Neural crest cell (in vitro differentiated cells): Measurements from ENCODE around the gene MZB1. TPM values are rescaled to one million over a fixed set of nuclear protein-coding genes. Genes with fewer than 3 reads are reported as not detected.

Experiments
- DNase-seq: peaks from one replicate; pipeline ENCODE4 v3.0.0; 2021; ENCODE audit warnings: low read depth, mixed read lengths, low spot score
- H3K27ac Mint-ChIP-seq: one replicate; pipeline ENCODE4 v1.8.0; 2021; ENCODE audit warnings: mild to moderate bottlenecking, mixed read lengths; ENCODE audit not compliant: unreplicated experiment
- H3K27me3 Mint-ChIP-seq: 2 replicates; pipeline ENCODE4 v1.8.0; 2021; ENCODE audit warnings: low read depth, mild to moderate bottlenecking, mixed read lengths
- H3K36me3 Mint-ChIP-seq: 2 replicates; pipeline ENCODE4 v1.8.0; 2021; ENCODE audit warnings: low read depth, mild to moderate bottlenecking, mixed read lengths
- H3K4me1 Mint-ChIP-seq: 2 replicates; pipeline ENCODE4 v1.8.0; 2021; ENCODE audit warnings: mixed read lengths
- H3K4me3 Mint-ChIP-seq: one replicate; pipeline ENCODE4 v1.8.0; 2021; ENCODE audit warnings: mild to moderate bottlenecking, mixed read lengths
- H3K9me3 Mint-ChIP-seq: 2 replicates; pipeline ENCODE4 v1.8.0; 2021; ENCODE audit warnings: mixed read lengths
- CTCF ChIP-seq: fragments of 200-600 bp; sonication (generic); conservative IDR thresholded peaks from 2 replicates; pipeline ENCODE4 v1.5.0; 2021; ENCODE audit warnings: antibody characterized with exemption, mild to moderate bottlenecking
- total RNA-seq: library from RNA; stranded (reverse); gene quantifications from 2 replicates; pipeline ENCODE4 v1.2.1, GENCODE V29; 2021

Gene MZB1
- total RNA-seq, 1 donor from 2014 or later, result 0.30 TPM

- no peak overlapping the region for H3K4me3 Mint-ChIP-seq
- H3K36me3 Mint-ChIP-seq, result peaks cover 9% of the 10 kb centered on the region
- H3K27me3 Mint-ChIP-seq, result no peaks in the 10 kb centered on the region
- H3K9me3 Mint-ChIP-seq, result no peaks in the 10 kb centered on the region
- no peak for DNase-seq
- no peak overlapping the region for H3K27ac Mint-ChIP-seq
- H3K4me1 Mint-ChIP-seq, result no peaks in the 10 kb centered on the region
- no peak for TF ChIP-seq CTCF
Observed at GRCh38 chr5:139371482-139372435, 18.0 kb downstream of the MZB1 start.

- H3K4me3 Mint-ChIP-seq, result no peak overlapping the region
- H3K36me3 Mint-ChIP-seq, result peaks cover 9% of the 10 kb centered on the region
- no peaks in the 10 kb centered on the region for H3K4me1 Mint-ChIP-seq
Observed at GRCh38 chr5:139369181-139369580, 20.5 kb downstream of the MZB1 start.

GRCh38 chr5:139368613-139369012 lies 21.1 kb downstream of the MZB1 start:
- H3K27ac Mint-ChIP-seq, result no peak overlapping the region
- H3K9me3 Mint-ChIP-seq, result no peaks in the 10 kb centered on the region
- no peak for TF ChIP-seq CTCF
- no peak for DNase-seq
- H3K27me3 Mint-ChIP-seq, result no peaks in the 10 kb centered on the region
- H3K36me3 Mint-ChIP-seq, result peaks cover 5% of the 10 kb centered on the region
- no peaks in the 10 kb centered on the region for H3K4me1 Mint-ChIP-seq
- H3K4me3 Mint-ChIP-seq, result no peak overlapping the region

More at GRCh38 chr5:139369181-139369580, 20.5 kb downstream of the MZB1 start:
- Mint-ChIP-seq H3K27ac (no peak overlapping the region), H3K9me3 (no peaks in the 10 kb centered on the region), H3K27me3 (no peaks in the 10 kb centered on the region)
- TF ChIP-seq CTCF, result no peak
- no peak for DNase-seq

GRCh38 chr5:139364466-139364865 lies 25.2 kb downstream of the MZB1 start:
- Mint-ChIP-seq H3K4me1 (no peaks in the 10 kb centered on the region), H3K9me3 (no peaks in the 10 kb centered on the region), H3K4me3 (no peak overlapping the region), H3K36me3 (peaks cover 2% of the 10 kb centered on the region), H3K27ac (no peak overlapping the region), H3K27me3 (no peaks in the 10 kb centered on the region)
- TF ChIP-seq CTCF, result no peak
- no peak for DNase-seq

GRCh38 chr5:139363937-139364336 lies 25.8 kb downstream of the MZB1 start:
- H3K4me1 Mint-ChIP-seq, result no peaks in the 10 kb centered on the region
- no peaks in the 10 kb centered on the region for H3K9me3 Mint-ChIP-seq
- H3K27me3 Mint-ChIP-seq, result no peaks in the 10 kb centered on the region
- peaks cover 2% of the 10 kb centered on the region for H3K36me3 Mint-ChIP-seq
- no peak overlapping the region for H3K27ac Mint-ChIP-seq
- no peak for TF ChIP-seq CTCF
- H3K4me3 Mint-ChIP-seq, result no peak overlapping the region
- DNase-seq, result no peak
